Panc1 (cell line): ENCODE results near the gene C4BPA. TPM values are rescaled to one million over a fixed set of nuclear protein-coding genes. Genes with fewer than 3 reads are reported as not detected.

Source experiments
- ATAC-seq: fragments of 200-7000 bp; cut with Tn5 transposase; 2 replicates; pipeline ENCODE4 v1.9.1; 2020; ENCODE audit warnings: mild to moderate bottlenecking, moderate library complexity
- BruUV-seq: library from RNA; stranded (reverse); fragments of 400-500 nt; replicated peaks from 2 replicates; lab custom pipeline; 2021; lab: Mats Ljungman, UMichigan
- CTCF ChIA-PET: fragments of 300-600 bp; sonication (Branson Sonifier 250); formaldehyde crosslinking; loops from one replicate; lab custom pipeline; 2022; ENCODE audit warnings: antibody characterized with exemption; lab: Charles Lee
- POLR2A ChIA-PET: fragments of 300-600 bp; sonication (Branson Sonifier 250); formaldehyde crosslinking; loops from one replicate; lab custom pipeline; 2022; ENCODE audit warnings: antibody characterized with exemption; lab: Charles Lee
- DNase-seq: peaks from one replicate; pipeline ENCODE4 v3.0.0-alpha.2; 2010; ENCODE audit warnings: low read depth, low spot score
- H3K27ac ChIP-seq: 2 replicates; pipeline ENCODE4 v1.5.1; 2011; ENCODE audit warnings: mild to moderate bottlenecking, low read length, inconsistent platforms
- H3K27me3 ChIP-seq: fragments of 200-500 bp; sonication (Bioruptor generic); 2 replicates; pipeline ENCODE4 v1.6.0; 2014; ENCODE audit warnings: low read length, inconsistent platforms; ENCODE audit not compliant: control insufficient read depth, insufficient read depth
- H3K36me3 ChIP-seq: fragments of 200-500 bp; sonication (Bioruptor generic); 2 replicates; pipeline ENCODE4 v1.5.1; 2014; ENCODE audit warnings: inconsistent platforms, mild to moderate bottlenecking, low read length, moderate library complexity; ENCODE audit not compliant: control insufficient read depth, insufficient read depth
- H3K4me1 ChIP-seq: 2 replicates; pipeline ENCODE4 v1.5.1; 2011; ENCODE audit warnings: inconsistent platforms, mild to moderate bottlenecking, low read length, moderate library complexity; ENCODE audit not compliant: control insufficient read depth, insufficient read depth
- H3K4me3 ChIP-seq, 2 experiments: 2 replicates each; pipeline ENCODE4 v1.5.1; 2011 to 2012; ENCODE audit warnings: low read depth in 2 of 2, low read length in 2 of 2, mild to moderate bottlenecking in 2 of 2, inconsistent platforms in 1 of 2, moderate library complexity in 1 of 2
- H3K9me3 ChIP-seq: fragments of 200-500 bp; sonication (Bioruptor generic); 2 replicates; pipeline ENCODE4 v1.5.1; 2014; ENCODE audit warnings: low read depth, mild to moderate bottlenecking, inconsistent platforms, low read length, moderate library complexity; ENCODE audit not compliant: control insufficient read depth, insufficient read depth
- CTCF ChIP-seq: fragments of 450-650 bp; IDR thresholded peaks from 2 replicates; pipeline ENCODE4 v1.5.1; 2017; ENCODE audit warnings: mild to moderate bottlenecking
- POLR2AphosphoS5 ChIP-seq: IDR thresholded peaks from 2 replicates; pipeline ENCODE4 v1.6.1; 2012; ENCODE audit warnings: mild to moderate bottlenecking, low read depth, low read length, moderate library complexity
- REST ChIP-seq, 2 experiments: IDR thresholded peaks; 2 replicates each; pipeline ENCODE4 v1.6.1; 2011 to 2012; ENCODE audit warnings: low read depth in 2 of 2, control low read depth in 1 of 2, low read length in 1 of 2, mild to moderate bottlenecking in 1 of 2, moderate library complexity in 1 of 2; ENCODE audit not compliant: insufficient read depth in 1 of 2
- SIN3A ChIP-seq: IDR thresholded peaks from 2 replicates; pipeline ENCODE4 v1.6.1; 2012; ENCODE audit warnings: low read depth, mild to moderate bottlenecking, low read length, moderate library complexity, borderline replicate concordance; ENCODE audit not compliant: insufficient read depth
- TCF7L2 ChIP-seq: IDR thresholded peaks from 2 replicates; pipeline ENCODE4 v1.6.1; 2011; ENCODE audit warnings: mild to moderate bottlenecking, low read depth, low read length, inconsistent platforms
- in situ Hi-C: cut with HindIII; loops from 2 replicates; pipeline ENCODE4 v1.10.0; 2016; ENCODE audit warnings: low sequenced_read_pairs, low pct_unique_long_range_greater_than_20kb
- intact Hi-C: fragments of 100-400 bp; cut with micrococcal nuclease; formaldehyde crosslinking; loops from one replicate; pipeline ENCODE4 v1.10.0; 2022; ENCODE audit not compliant: unreplicated experiment
- total RNA-seq: library from RNA; stranded (reverse); gene quantifications from one replicate; pipeline ENCODE4 v1.2.1, GENCODE V29; 2021; ENCODE audit not compliant: unreplicated experiment

Gene C4BPA
- total RNA-seq, 1 experiment from 2014 or later: 0.26 TPM

- intact Hi-C loops (no loop called here), in situ Hi-C loops (no loop called here)
- no peaks in the 10 kb centered on the region for H3K27me3 ChIP-seq
- no peaks in the 10 kb centered on the region for H3K36me3 ChIP-seq
- no peaks in the 10 kb centered on the region for H3K4me1 ChIP-seq
- CTCF ChIA-PET: no interaction called here
- no TSS peak for BruUV-seq
- TF ChIP-seq TCF7L2 (no peak), POLR2AphosphoS5 (no peak), SIN3A (no peak), CTCF (no peak)
- POLR2A ChIA-PET: no interaction called here
- no peak overlapping the region for H3K4me3 ChIP-seq
- ATAC-seq: no peak
- no peak overlapping the region for H3K27ac ChIP-seq
- no peaks in the 10 kb centered on the region for H3K9me3 ChIP-seq
- no peak for DNase-seq
Measured at GRCh38 chr1:207145401-207146058, 41.5 kb downstream of the C4BPA start.

- Histone ChIP-seq H3K4me3 (no peak overlapping the region), H3K9me3 (peaks cover 7% of the 10 kb centered on the region; the same call in 1 of the 2 replicates), H3K27ac (no peak overlapping the region), H3K4me1 (no peaks in the 10 kb centered on the region), H3K27me3 (no peaks in the 10 kb centered on the region), H3K36me3 (no peaks in the 10 kb centered on the region)
- TF ChIP-seq SIN3A (no peak), POLR2AphosphoS5 (no peak), TCF7L2 (no peak), CTCF (no peak), REST (IDR thresholded peaks at IDR 0.05; ENCODE audit: insufficient read depth in 1 of 2, low read depth in 2 of 2, low read length in 1 of 2) (no peak)
- ATAC-seq (no peak), DNase-seq (no peak)
- in situ Hi-C loops: no loop called here
- POLR2A ChIA-PET: no interaction called here
- BruUV-seq: no TSS peak
- intact Hi-C loops: no loop called here
- CTCF ChIA-PET: no interaction called here
Measured at GRCh38 chr1:207151920-207152319, 47.9 kb downstream of the C4BPA start.
